ENCODE measurements around the gene PYGO2. TPM values are rescaled to one million over a fixed set of nuclear protein-coding genes. Genes with fewer than 3 reads are reported as not detected.
A peak's percentile ranks its signal among the peaks of the same experiment; 100 is the strongest.

The PYGO2 gene
- total RNA-seq, 1 donor from 2014 or later: 18.4 TPM

DNA sequence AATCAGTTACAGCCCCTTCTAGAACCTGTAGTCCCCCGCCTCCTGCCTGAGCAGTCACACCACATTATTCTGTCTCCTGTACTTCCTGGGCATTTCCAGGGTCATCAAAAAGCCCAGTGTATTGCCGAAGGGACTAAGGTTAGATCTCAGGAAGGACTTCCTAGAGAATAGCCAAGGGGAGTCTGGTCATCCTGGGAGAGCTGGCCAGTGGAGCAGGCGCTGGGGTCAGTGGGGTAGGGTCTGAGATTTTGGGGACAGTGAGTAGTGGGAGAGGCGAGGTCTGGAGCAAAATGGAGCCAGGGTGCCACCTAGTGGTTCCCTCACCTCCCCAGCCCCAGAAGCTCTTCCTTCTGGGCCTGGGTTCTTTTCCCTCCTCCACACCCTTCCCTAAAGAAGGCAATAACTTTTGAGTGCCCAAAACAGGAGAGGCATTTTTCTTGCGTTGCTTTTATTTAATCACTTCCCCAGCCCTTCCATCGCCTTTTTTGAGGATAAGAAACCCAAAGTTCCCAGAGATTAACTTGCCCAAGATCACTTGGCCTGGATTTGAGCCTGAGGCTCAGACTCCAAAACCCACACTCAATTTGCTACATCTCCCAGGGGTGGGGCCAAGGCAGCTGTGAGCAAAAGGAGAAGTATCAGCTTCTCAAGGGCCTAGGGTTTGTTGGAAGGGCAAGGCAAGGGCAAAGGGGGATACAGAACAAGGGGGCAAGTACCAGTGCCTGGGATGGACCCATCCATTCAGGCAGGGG lies 17.8 kb downstream of the PYGO2 start:
- DNase-seq (ENCODE audit: low read depth): no peak

DNA sequence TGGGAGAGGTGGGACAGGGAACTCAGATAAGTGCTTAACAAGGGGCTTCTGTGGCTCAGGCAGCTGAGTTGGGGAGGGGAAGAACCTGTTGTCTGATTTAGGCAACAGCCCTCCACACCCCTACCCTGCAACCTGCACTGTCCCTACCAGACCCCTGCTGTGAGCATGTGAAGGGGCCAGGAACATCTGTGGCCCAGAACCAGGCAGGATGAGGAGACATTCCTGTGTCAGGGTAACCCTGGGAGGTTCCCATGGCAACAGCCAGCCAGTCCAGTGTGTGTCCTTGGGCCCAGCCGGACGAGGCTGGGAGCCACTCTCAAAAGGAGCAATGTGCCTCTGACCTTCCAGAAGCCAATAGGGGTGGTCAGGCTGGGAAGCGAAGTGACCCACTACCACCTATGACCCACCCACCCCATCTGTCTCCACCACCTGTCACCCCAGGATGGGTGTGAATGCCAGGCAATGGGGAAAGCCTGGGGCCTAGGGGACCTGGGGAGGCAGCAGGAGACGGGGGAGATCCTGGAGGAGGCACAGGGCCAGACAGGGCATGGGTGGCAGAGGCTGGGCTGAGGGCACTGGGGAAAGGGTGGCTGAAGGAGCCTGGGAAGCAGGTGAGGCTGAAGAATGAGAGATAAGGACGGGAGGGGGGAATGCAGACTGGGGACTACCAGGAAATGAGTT lies 20.1 kb downstream of the PYGO2 start:
- DNase-seq (ENCODE audit: low read depth): no peak

DNA sequence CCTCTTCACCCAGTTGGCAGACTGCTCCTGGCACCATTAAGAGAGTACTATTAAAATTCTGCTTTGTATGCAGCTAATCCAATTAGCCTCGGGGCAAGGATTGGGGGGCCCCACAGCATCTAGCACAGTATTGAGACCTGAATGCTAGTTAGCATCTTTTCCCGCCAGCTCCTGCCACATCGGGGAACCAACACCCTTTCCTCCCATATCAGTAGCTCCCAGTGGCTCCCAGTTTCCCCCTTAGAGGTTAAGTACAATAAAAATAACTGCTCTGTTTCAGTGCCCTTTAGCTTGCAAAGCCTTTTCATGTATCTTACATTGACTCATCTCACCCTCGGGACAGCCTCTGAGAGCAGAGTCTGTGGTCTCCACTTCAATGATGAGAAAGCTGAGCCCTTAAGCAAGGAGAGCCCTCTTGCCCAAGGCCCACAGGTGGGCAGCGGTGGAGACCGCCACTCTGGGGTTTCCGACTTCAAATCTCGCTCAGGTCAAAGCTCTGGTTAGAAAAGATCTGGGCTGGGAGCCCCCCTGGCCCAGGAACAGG lies 20.9 kb downstream of the PYGO2 start:
- DNase-seq (ENCODE audit: low read depth): no peak

DNA sequence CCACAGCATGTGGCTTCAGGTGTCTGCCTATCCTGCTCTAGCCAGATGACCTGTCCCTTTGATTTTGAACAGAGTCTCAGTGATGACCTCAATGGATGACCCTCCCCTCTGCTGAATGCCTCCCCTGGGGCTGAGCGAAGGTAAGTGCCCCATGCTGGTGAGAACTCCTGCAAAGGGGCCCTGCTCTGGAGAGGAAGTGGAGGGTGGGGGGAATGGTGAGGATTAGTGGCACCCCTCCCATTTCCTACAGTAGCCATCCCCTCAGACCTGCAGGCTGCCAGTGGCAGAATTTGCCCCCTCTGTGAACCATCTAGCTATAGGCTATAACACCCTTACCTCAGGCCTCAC lies 21.4 kb downstream of the PYGO2 start:
- no peak for DNase-seq (ENCODE audit: low read depth)

DNA sequence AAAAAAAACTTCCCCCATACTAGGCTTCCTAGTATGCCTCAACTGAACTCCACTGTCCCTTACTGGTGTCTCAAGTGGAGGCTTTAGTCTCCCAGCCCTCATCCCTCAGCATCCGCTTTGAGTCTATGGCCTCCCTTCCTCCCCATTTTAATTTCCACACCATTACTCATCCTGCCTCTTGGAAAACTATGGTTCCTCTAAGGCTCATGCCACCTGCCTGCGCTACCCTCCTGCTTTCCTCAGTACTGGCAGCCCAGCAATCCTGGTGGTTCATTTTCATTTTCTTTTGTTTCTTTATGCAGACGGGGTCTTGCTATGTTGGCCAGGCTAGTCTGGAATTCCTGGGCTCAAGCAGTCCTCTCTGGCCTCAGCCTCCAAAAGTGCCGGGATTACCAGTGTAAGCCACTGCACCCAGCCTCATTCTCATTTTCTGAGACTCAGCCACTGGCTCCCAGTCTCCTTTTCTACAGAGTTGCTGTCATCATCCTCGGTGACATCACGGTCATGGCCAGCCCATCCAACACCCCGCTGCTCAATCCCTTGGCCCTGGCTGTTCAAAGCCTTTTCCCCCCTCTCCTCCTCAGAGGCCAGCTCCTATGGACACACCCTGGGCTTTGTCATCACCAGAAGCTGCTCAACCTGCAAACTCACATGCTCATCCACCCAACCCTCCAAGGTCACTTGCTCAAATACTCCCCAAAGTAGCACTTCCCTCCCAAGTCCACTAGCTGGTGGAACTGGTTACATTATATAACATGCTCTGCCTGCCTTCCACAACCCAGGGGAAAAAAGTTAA lies 22.8 kb downstream of the PYGO2 start:
- no peak for DNase-seq (ENCODE audit: low read depth)

DNA sequence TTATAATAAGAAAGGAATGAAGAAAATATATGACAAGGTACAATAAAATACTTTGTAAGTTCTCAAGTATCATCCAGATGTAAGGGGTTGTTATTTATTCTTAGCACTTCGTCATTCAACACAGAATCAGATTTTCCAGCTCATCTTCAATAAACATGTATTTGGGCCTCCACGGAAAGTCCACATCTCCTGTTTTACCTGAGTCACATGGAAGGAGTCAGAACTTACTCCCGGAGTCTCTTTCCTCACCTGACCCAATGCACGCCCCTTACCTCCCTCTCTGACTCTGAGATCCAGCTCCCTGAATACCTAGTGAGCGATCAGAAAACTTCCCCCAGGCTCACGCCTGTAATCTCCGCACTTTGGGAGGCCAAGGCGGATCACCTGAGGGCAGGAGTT lies 23.6 kb downstream of the PYGO2 start:
- DNase-seq (ENCODE audit: low read depth): no peak

DNA sequence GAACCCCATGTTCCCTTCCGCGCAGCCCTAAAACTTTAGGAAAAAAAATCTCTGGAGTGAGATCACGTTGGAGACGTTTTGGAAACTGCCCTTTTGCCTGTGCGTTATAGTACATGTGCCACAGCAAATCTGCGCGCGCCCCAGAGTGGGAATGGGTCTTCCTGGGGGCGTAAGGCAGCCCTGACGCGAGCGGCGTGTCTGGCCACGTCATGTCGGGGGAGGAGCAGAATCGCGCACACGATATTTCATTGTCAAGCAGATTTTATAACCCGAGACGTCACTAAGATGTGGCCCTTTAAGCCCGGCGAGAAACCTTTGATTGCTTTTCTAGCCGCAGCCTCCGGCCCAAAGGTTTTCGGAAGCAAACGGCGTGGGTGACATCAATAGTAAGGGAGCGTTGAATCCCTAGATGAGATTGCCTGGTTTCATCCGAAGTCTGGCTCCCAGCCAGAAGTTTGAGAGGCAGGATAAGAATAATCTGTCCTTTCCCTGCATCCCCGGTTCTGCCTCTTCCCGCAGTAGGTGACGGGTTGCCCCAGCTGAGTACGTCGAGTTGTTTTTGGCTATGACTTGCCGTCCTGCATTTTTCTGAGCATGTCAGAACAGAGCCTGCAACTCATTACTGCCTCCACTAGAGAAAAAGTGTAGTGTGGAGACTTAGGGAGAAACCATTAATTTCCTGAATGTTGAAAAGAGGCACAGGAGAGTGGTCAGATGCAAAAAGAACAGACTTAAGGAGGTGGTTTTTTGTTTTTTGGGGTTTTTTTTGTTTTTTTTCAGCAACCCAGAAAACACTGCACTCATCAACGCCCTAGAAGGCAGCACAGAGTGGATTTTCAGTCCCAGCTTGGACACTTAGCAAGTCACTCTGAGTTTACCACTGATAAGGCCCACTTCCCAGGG lies 24.2 kb downstream of the PYGO2 start:
- DNase-seq (ENCODE audit: low read depth): peak; percentile 90

DNA sequence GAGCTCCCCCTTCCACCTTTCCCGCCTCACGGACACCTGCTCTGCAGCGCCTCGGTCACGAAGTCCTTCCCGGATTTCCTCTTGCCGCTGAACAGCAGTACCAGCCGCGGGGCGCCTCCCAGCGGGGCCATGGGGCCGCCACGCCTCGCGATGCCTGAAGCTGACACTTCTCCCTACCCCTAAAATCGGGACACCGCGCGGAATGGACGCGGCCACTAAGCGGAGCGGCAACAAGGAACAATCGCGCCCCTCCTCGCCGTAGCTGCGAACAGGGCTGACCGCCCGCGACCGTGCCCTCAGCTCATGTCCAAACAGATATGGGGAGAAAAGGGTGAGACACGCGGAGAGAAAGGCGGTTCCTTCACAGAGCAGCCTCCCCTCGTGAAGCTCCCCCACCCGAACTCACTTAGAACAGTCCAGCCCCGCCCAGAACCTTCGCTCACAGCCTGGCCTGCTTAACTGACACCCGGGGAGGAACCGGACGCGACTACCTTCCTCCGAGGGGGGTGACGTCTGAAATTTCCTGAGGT lies 25.0 kb downstream of the PYGO2 start, which contains the start of gene PMVK:
Gene PMVK, minus strand, starts transcription at position 165 of the 530 bp plus-strand sequence. Its CDS starts 34 bp downstream, at position 131.
- DNase-seq (ENCODE audit: low read depth): peak; percentile 80

DNA sequence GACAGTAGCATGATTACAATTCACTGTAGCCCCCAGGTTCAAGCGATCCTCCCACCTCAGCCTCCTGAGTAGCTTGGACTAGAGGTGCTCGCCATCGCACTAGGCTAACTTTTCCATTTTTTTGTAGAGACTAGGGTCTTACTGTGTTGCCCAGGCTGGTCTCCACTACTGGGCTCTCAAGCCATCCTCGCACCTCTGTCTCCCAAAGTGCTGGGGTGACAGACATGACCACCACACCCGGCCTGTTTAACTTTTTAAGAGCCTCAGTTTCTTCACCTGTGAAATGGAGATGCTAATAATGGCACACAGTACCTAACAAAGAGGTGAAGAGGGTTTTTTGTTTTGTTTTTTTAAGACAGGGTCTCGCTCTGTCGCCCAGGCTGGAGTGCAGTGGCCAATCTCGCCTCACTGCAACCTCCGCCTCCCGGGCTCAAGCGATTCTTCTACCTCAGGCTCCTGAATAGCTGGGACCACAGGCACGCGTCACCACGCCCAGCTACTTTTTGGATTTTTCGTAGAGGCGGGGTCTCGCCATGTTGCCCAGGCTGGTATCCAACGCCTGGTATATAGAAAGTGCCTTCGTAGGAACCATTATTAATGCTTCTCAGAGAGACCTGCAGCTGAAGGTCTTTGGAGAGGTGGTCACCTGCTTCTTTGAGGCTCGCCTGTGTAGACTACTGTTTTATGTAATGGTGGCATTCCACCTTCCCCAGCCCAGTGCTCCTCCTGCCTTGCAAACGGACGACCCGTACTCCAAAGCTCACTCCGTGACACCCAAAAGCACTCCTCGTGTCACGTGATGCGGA lies 25.6 kb downstream of the PYGO2 start:
- no peak for DNase-seq (ENCODE audit: low read depth)

DNA sequence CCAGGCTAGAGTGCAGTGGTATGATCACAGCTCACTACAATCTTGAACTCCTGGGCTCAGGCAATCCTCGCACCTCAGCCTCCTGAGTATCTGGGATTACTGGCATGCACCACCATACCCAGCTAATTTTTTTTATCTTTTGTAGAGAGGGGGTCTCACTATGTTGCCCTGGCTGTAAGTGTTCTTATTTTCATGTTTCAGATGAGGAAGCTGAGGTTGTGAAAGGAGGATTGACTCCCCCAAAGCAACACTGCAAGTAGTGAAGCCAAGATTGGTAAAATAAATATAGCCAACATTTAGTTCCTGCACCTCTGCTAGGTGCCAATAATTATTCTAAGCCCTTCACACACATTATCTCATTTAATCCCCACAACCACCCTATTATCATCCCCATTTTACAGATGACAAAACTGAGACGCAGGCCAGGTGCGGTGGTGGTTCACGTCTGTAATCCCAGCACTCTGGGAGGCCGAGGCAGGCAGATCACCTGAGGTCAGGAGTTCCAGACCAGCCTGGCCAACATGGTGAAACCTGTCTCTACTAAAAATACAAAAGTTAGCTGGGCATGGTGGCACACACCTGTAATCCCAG lies 27.1 kb downstream of the PYGO2 start:
- no peak for DNase-seq (ENCODE audit: low read depth)

DNA sequence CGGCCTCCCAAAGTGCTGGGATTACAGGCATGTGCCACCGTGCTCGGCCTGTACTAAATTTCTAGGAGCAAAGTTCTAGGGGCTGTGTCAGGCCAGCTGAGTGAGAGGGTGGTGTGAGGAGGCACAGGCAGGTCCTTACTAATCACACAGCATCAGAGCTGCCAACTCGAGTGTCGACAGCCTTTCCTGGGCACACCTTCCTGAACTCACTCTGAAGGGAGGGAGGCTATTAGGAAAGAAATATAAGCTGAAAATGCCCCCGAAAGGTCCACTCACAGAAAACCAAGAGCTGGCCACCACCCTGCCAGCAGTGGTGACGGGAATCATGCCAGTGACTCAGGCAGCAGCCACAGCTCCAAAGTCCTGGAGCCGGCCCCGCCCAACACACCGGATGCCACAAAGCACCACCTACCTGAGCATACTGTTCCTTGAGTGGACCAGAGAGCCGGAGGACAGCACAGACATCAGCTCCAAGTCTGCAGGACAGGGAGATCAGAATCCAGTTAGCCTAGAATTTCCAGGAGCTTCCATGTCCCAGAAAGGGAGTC lies 29.6 kb downstream of the PYGO2 start:
- peak; percentile 25 for DNase-seq (ENCODE audit: low read depth)

DNA sequence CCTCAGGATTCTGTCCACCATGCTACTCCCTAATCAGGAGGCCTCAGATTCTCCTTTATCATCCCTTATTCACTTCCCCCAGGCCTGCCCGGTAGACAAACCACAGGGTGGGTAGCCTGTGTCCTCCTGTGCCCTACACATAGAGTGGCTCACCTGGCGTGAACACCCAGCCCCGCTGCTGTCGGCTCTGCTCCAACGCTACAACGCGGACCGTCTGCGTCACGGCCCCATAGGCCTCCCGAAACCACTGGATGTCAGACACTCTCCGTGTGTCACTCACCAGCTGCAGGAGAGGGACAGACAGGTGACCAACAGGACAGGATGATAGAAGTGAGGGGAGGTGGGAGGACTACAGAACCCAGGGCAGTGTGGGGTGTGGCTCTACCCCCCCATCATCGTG lies 35.4 kb downstream of the PYGO2 start:
- no peak for DNase-seq (ENCODE audit: low read depth)

DNA sequence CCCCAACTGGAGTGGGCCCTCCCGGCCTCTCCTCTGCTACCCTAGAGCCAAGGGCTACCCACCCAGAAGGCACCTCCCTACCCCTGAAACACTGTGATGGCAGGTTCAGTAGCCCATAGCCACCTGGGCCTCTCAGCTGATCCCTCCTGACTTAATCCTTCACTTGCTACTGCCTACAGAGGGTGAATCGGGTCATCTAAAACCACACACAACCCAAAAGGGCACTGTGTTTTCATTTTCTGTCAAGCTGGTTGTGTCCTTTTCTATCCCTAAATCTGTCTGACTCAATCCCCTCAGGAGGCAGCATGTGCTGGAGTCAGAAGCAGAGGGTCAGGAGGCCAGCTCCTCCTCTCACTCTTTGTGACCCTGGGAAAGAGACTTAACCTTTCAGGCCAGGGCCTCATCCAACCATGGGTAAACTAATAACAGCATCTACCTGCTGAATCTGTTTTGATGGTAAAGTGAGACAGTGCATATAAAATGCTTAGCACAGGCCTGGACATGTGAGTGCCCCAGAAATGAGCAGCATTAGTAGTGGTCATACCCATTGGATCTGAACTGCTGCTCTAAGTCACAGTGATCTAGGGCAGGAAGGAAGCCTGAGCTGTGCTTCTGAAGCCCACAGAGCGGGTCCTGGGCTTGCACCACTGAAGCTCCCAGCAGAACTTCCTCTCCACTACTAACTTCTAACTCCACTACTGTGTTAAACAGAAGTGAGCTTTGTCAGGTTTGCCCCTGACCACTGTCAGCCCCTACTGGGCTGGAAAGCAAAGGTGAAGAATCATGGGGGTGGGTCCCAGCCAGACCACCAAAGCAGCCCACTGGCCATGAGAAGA lies 36.0 kb downstream of the PYGO2 start:
- DNase-seq (ENCODE audit: low read depth): no peak

DNA sequence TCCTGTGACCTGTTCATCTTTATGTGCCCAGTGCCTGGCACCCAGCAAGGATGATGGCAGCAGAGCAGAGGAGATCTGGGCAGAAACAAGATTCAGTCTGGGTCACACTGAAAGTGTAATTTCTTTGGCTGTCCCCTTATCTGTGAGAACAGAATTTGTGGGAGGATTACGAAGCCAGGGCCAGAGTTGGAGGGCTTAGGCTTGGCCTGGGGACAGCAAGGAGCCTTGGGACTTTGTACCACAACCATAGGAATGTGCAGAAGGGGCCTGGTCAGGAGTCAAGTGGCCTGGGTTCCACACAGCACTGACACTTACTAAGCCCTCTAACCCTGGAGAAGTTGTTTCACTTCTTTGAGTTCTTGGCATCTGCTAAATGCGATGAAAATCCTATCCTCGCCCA lies 37.9 kb downstream of the PYGO2 start:
- DNase-seq (ENCODE audit: low read depth): no peak

DNA sequence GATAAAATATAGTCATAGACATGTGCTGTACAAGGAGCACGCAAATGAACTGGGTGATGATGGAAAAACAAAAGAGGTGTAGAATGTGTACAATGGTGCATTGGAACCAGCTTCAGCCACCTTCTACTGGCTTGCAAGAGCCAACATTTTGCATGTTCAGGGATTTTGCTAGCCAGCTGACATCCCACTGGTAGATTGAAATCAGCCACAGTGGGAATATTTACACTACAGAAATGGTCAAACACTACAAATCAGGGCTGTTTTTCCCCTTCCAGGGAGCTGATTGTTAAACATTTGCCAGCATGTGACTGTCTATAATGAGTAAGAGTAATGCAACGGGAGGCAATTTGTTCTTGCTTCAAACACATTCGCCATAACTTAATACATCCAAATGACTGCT lies 48.3 kb downstream of the PYGO2 start:
- DNase-seq (ENCODE audit: low read depth): no peak

DNA sequence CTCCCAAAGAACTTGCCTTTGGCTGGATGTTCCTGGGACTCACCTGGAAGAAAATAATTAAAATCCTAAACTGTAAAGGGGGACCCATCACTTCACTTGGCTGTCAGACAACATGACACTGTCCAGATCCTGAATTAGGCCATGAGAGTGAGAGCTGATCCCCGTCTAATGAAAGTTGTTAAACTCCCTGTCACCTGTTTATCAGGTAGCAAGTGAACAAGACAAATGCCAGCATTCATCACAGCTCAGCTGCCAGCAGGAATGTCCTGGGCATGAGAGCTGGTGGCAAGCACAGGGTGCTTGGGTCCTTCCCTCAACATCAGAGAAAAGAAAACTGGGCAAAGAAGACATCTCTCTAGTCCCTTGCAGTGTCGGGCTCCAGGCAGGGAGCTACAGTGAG lies 48.8 kb downstream of the PYGO2 start:
- DNase-seq (ENCODE audit: low read depth): no peak

DNA sequence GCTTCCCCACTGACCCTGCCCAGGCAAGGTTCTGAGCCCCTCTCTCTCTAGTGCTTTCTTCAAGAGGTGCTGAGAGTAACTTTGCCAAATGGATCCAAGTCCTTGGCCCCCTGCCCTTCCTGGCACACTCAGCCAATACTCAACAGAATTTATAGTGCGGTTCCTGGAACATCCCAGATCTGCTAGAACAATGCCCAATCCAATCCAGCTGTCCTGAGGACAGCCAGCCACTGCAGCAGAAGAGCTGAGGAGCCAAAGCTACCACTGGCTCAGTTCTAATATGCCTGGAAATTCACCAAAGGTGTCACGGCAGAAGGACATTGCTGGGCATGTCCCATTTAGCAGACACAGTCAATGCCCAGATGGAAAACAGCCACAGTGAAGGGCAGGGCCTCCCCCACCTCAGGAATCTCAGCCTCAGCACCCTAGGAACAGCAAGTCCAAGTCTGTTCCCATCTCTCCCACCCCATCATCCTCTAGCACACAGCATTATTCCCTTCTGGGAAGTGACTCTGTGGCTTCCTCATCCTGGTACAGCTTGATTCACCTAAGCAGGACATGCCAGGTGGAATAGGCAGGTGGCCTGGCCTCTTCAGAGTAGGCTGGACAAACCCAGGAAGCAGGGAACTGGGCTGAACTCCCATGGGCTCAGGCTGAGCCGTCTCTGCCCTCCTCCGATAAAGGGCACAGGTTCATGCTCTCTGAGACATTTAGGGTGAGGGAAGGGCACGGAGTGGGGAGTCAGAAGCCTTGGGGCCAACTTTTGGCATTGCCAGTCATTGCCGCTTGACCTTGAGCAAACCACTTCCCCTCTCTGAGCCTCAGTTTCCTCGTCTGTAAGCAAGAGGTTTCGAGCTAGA lies 49.7 kb downstream of the PYGO2 start:
- DNase-seq (ENCODE audit: low read depth): no peak

DNA sequence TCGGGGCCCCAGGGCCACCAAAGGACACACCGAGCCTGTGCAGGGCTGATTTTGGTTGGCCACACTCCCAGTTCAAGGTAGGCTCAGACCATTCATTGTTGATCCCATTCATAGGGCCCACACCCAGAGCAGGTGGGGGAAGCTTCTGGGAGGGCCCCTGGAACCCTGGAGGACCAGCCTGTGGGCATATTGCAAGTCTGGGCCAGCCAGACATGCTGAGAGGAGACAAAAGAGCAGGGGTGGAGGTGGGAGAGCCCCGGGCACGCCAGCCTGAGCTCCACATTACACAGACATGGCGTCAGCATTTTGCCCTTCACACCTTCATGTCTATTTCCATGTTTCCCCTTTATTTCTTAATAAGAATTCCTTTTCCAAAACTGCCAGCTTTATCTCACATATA lies 50.7 kb downstream of the PYGO2 start:
- DNase-seq (ENCODE audit: low read depth): no peak

Data from renal cortical epithelial cell (primary cell).